Mesodermal cell (in vitro differentiated cells): Measurements from ENCODE around the gene MT1A.

Experiments used
- H3K27ac ChIP-seq: 2 replicates; pipeline ENCODE4 v1.7.0; 2013; ENCODE audit warnings: mild to moderate bottlenecking, low read depth, low read length, moderate library complexity; ENCODE audit not compliant: severe bottlenecking
- H3K36me3 ChIP-seq: 2 replicates; pipeline ENCODE4 v1.7.1; 2013; ENCODE audit warnings: mild to moderate bottlenecking, low read length, moderate library complexity; ENCODE audit not compliant: control insufficient read depth, insufficient read depth
- H3K4me1 ChIP-seq: one replicate; pipeline ENCODE4 v1.7.1; 2013; ENCODE audit warnings: mild to moderate bottlenecking, low read length; ENCODE audit not compliant: insufficient read depth, control insufficient read depth, poor library complexity, severe bottlenecking
- H3K4me3 ChIP-seq: 2 replicates; pipeline ENCODE4 v1.7.0; 2013; ENCODE audit warnings: low read length, control low read depth, mild to moderate bottlenecking; ENCODE audit not compliant: insufficient read depth, poor library complexity, severe bottlenecking; ENCODE audit errors: extremely low read depth
- H3K9me3 ChIP-seq: 2 replicates; pipeline ENCODE4 v1.7.1; 2013; ENCODE audit warnings: mild to moderate bottlenecking, low read length, moderate library complexity; ENCODE audit not compliant: control insufficient read depth
- WGBS, 2 experiments: methylation state at CpG; one replicate each; pipeline ENCODE4 v1.1.5; 2013; ENCODE audit warnings: missing lambda C conversion rate in 2 of 2; ENCODE audit not compliant: insufficient coverage in 2 of 2; 5-methylcytosine and 5-hydroxymethylcytosine counted together

MT1A gene

DNA sequence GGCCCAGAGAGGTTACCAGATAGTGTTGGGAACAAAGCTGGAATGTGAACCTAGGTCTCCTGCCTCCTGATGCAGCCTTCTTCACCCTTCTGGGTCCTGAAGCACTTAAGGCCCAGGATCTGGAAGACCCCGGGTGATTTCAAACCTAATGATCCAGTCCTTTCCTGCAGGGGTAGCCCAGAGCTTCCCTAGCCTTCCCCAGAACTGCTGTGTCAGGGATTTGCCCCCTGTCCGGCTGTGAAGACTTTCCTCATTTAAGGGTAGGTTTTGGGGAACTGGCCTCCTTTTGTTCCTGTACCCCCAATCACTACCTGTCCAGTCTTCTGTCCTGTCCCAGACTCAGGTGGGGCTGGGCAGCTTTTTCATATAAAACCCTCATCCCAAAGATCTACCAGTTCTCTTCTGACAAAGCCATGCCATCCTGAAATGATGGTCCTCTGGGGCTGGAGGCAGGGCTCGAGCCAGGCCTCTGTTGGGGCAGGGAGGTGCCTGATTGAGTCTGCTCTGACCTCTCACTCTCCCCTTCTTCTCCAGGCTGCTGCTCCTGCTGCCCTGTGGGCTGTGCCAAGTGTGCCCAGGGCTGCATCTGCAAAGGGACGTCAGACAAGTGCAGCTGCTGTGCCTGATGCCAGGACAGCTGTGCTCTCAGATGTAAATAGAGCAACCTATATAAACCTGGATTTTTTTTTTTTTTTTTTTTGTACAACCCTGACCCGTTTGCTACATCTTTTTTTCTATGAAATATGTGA is 45.1 kb downstream of the MT1A start:
- no peak overlapping the region for H3K27ac ChIP-seq
- no peaks in the 10 kb centered on the region for H3K36me3 ChIP-seq
- no peaks in the 10 kb centered on the region for H3K9me3 ChIP-seq
- no peak overlapping the region for H3K4me3 ChIP-seq
- 72 to 77% methylated on average over 3 of the region's 5 CpGs for WGBS, 2 experiments
- H3K4me1 ChIP-seq: peaks cover 4% of the 10 kb centered on the region

DNA sequence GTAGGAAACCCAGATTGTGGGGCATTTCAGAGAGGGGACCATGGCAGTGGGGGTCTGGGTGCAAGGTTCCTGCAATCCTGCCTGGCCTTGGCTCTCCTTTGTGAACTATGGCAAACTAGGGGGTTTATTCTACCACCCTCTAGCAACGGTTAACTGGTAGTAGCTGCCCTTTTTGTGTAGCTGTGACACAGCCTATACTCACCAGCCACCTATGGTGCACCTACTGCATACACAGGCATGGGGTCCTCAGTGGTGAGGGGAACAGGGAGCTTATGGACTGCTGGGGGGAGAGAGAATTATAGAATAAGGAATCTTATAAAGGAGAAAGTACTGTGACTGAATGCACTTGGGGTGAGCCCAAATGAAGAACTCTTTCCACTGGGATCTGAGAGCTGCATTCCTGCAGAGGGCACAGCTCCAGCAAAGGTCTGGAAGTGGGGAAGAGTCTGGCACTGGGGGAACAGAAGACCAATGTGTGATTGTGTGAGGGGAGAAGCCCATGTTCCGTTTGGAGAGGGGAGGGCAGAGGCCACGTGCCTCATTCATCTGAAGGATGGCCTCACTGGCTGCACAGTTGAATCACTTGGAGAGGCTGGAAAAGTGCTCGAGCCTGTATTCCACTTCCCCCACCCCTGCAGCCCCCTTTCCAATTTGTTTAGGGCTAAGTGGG is 45.9 kb downstream of the MT1A start:
- Histone ChIP-seq H3K36me3 (no peaks in the 10 kb centered on the region), H3K9me3 (no peaks in the 10 kb centered on the region), H3K27ac (no peak overlapping the region), H3K4me3 (no peak overlapping the region), H3K4me1 (peaks cover 4% of the 10 kb centered on the region)
- WGBS, 2 experiments: 67 to 71% methylated on average over 1 to 2 of the region's 4 CpGs

DNA sequence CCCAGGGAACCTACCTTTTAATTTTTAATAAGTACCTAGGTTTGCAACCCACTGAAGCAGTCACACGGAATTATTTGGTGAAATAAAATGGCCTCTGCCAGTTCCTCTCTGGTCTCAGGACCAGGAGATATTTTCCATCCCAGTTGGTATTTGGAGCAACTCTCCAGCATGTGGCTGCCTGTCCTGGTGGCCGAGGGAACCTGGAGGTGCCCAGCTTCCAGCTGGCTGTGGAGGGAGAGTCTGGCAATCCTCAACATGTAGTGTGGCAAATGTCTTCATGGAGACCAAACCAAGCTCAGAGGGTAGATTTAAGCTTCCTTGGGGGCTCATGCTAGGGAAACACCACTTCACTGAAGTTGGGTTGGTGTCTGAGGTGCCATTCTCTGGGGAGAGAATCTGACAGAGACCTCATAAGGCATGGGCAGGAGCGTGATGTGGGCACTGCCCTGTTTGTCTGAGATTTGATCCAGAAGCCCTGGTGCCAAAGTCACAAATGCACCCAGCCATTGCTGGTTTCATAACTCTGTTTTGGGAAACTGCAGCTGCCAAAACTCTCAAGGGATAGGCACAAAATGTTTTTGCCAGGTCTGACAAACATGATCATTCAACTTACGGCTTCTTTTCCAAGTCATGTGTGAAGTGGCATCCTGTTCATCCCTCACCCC is 46.6 kb downstream of the MT1A start:
- WGBS, 2 experiments: 88 to 95% methylated on average over 2 to 3 of the region's 4 CpGs
- H3K36me3 ChIP-seq: no peaks in the 10 kb centered on the region
- H3K4me3 ChIP-seq: no peak overlapping the region
- no peaks in the 10 kb centered on the region for H3K9me3 ChIP-seq
- H3K4me1 ChIP-seq: peaks cover 4% of the 10 kb centered on the region
- H3K27ac ChIP-seq: no peak overlapping the region

DNA sequence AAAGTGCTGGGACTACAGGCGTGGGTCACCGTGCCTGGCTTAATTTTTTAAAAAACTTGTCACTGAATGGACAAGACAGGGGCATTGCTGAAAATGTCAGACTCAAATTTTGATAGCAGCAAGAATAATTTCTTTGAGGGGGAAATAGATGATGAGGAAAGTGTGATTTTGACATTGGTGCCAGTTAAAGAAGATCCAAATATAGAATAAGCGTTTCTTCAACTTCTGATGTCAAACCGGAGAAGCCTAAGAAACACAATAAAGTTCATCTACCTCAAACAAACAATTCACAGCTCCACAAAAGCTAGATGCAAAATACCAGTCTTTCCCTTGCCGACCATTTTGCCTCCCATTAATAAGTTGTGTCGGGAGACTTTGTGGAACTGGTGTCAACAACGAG is 48.3 kb downstream of the MT1A start:
- WGBS, 2 experiments: 89 to 97% methylated on average over 5 to 7 of the region's 7 CpGs
- no peaks in the 10 kb centered on the region for H3K9me3 ChIP-seq
- peaks cover 4% of the 10 kb centered on the region for H3K4me1 ChIP-seq
- H3K4me3 ChIP-seq: no peak overlapping the region
- H3K36me3 ChIP-seq: no peaks in the 10 kb centered on the region
- H3K27ac ChIP-seq: no peak overlapping the region

DNA sequence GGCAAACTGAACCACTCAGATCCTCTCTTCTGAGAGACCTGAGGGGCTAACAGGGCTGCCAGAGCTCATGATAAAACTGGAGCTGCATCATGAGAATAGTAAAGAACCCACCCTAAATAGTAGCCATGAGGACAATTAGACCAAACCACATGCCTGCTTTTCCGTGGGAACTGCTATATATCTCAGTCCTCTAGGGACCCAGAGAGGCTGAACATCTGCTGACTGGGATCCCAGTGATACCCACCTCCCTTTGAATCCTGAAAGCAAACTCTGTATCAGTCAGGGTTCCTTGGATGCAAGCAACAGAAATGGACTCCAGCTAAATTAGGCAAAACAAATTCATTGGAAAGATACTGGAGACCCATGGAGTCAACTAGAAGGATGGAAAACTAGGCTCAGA is 50.3 kb downstream of the MT1A start:
- 47 to 71% methylated on average over 1 of the region's 1 CpG for WGBS, 2 experiments
- H3K9me3 ChIP-seq: no peaks in the 10 kb centered on the region
- no peaks in the 10 kb centered on the region for H3K4me1 ChIP-seq
- H3K27ac ChIP-seq: no peak overlapping the region
- no peaks in the 10 kb centered on the region for H3K36me3 ChIP-seq
- H3K4me3 ChIP-seq: no peak overlapping the region

DNA sequence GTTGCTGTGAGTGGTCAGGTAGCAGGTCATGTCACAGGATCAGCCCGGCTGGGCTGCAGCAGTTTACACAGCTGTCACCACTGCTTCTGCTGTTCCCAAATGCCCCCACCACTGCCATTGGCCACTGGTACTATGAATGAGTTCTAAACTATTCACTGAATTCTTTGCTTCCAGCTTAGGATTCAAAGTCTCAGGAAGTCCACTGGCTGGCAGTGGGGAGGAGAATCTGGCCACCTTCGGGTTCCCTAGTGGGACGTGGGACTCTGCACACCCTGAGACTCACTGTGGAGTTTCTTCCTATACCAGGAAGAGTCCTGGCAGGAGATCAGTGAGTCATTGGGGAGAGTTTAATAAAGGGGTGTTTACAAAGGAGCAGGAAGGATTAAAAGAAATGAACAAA is 50.7 kb downstream of the MT1A start:
- Histone ChIP-seq H3K9me3 (no peaks in the 10 kb centered on the region), H3K36me3 (no peaks in the 10 kb centered on the region), H3K4me3 (no peak overlapping the region), H3K4me1 (no peaks in the 10 kb centered on the region), H3K27ac (no peak overlapping the region)
- 80 to 87% methylated on average over 1 to 3 of the region's 3 CpGs for WGBS, 2 experiments
